GM21515 (cell line): ENCODE data around the gene PRCD.

Experiments
- ATAC-seq: cut with Tn5 transposase; IDR thresholded peaks from one replicate; pipeline ENCODE4 v1.9.1; 2021; ENCODE audit not compliant: unreplicated experiment

PRCD gene

GRCh38 chr17:76593384-76593826, 53.6 kb downstream of the PRCD start:
- no peak for ATAC-seq

- no peak for ATAC-seq
These were observed 54.1 kb downstream of the PRCD start for GRCh38 chr17:76593959-76594358.

GRCh38 chr17:76594690-76595089, 54.8 kb downstream of the PRCD start:
- no peak for ATAC-seq
